Skeletal muscle tissue (tissue), 4 donors: Measurements from ENCODE around the gene DNA2. TPM values are rescaled to one million over a fixed set of nuclear protein-coding genes. Genes with fewer than 3 reads are reported as not detected.

ENCODE experiments used
- H3K27ac ChIP-seq: one replicate; pipeline ENCODE4 v1.7.0; 2013; ENCODE audit warnings: mild to moderate bottlenecking, low read depth, low read length, inconsistent platforms
- H3K27me3 ChIP-seq, 3 donors: one replicate each; pipeline ENCODE4 v1.7.0; 2013; ENCODE audit warnings: low read length in 3 of 3; ENCODE audit not compliant: control insufficient read depth in 3 of 3, insufficient read depth in 3 of 3
- H3K36me3 ChIP-seq, 3 donors: one replicate each; pipeline ENCODE4 v1.7.0; 2013; ENCODE audit warnings: low read length in 3 of 3; ENCODE audit not compliant: control insufficient read depth in 3 of 3, insufficient read depth in 3 of 3
- H3K4me1 ChIP-seq, 3 donors: one replicate each; pipeline ENCODE4 v1.7.0; 2013; ENCODE audit warnings: low read length in 3 of 3, mild to moderate bottlenecking in 3 of 3; ENCODE audit not compliant: control insufficient read depth in 3 of 3, insufficient read depth in 3 of 3
- H3K4me3 ChIP-seq, 3 donors: one replicate each; pipeline ENCODE4 v1.7.0; 2013; ENCODE audit warnings: low read length in 3 of 3
- H3K9ac ChIP-seq, 3 donors: one replicate each; pipeline ENCODE4 v1.7.0; 2013; ENCODE audit warnings: low read length in 3 of 3, mild to moderate bottlenecking in 3 of 3, moderate library complexity in 2 of 3, low read depth in 1 of 3
- H3K9me3 ChIP-seq, 3 donors: one replicate each; pipeline ENCODE4 v1.7.0; 2013; ENCODE audit warnings: low read length in 3 of 3; ENCODE audit not compliant: control insufficient read depth in 3 of 3
- total RNA-seq: library from RNA; depleted of rRNA; stranded (reverse); fragments of >200 nt; gene quantifications from one replicate; pipeline ENCODE4 v1.2.3, GENCODE V29; 2014
- donor health status: Osteomylitis.

The DNA2 gene
- total RNA-seq, 1 donor from 2014 or later = 16.7 TPM

DNA sequence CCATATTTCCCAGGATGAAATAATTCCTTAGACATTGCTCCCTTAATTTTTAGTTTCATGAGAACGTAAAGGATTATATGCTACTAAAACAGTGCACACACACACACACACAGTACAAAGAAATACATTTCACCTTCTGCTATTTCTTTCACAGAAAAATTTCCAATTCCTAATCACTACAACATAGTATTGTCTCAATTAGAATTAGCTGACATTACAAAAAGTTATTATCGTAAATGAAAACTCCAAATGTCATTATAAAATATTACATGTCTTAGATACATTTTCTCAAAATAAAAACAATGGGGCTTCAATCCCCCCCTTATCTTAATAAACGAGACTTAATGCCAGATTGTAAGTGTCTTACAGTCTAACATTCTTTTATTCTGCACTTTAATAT is 52.4 kb downstream of the DNA2 start:
- no peak overlapping the region for H3K27ac ChIP-seq
- H3K9ac ChIP-seq = no peak overlapping the region
- H3K4me3 ChIP-seq = no peak overlapping the region
- H3K9me3 ChIP-seq = no peaks in the 10 kb centered on the region
- H3K36me3 ChIP-seq = peaks cover 0 to 2% (median 0%) of the 10 kb centered on the region in 3 donors
- H3K27me3 ChIP-seq = no peaks in the 10 kb centered on the region
- no peaks in the 10 kb centered on the region for H3K4me1 ChIP-seq

DNA sequence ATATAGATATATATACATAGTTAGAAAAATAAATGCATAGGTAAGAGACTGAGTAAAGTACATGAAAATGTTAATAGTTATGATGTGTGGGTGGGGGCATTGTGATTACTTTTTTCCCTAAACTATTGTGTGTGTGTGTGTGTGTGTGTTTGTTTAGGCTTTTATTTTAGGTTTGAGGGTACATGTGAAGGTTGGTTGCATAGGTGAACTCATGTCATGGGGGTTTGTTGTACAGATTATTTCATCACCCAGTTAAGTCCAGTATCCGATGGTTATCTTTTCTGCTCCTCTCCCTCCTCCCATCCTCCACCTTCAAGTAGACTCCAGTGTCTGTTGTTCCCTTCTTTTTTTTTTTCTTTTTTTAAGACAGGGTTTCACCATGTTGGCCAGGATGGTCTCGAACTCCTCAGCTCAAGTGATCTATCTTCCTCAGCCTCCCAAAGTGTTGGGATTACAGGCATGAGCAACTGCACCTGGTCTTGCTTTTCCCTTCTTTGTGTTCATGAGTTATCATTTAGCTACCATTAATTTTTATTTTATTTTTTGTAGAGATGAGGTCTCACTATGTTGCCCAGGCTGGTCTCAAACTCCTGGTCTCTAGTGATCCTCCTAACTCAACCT is 62.8 kb downstream of the DNA2 start:
- Histone ChIP-seq H3K36me3 (no peaks in the 10 kb centered on the region), H3K27me3 (no peaks in the 10 kb centered on the region), H3K4me1 (peaks cover 4 to 14% (median 7%) of the 10 kb centered on the region in 3 donors), H3K27ac (no peak overlapping the region), H3K9ac (no peak overlapping the region), H3K4me3 (no peak overlapping the region), H3K9me3 (no peaks in the 10 kb centered on the region)

GRCh38 chr10:68406815-68407548 is 64.8 kb downstream of the DNA2 start, which contains the start of gene RUFY2:
Gene RUFY2, minus strand, starts transcription at chr10:68407277. Its CDS starts 88 bp downstream, at chr10:68407189.
- no peaks in the 10 kb centered on the region for H3K27me3 ChIP-seq
- H3K4me1 ChIP-seq = peaks cover 4 to 14% (median 7%) of the 10 kb centered on the region in 3 donors
- H3K27ac ChIP-seq = peak within 1 kb of the TSS; percentile 88
- peak within 1 kb of the TSS; percentile 90 to 93 (median 91) for H3K9ac ChIP-seq
- no peaks in the 10 kb centered on the region for H3K36me3 ChIP-seq
- H3K9me3 ChIP-seq = no peaks in the 10 kb centered on the region
- peak within 1 kb of the TSS; percentile 87 to 96 (median 94) for H3K4me3 ChIP-seq

GRCh38 chr10:68406111-68406814 is 65.5 kb downstream of the DNA2 start:
- H3K4me1 ChIP-seq = peaks cover 4 to 14% (median 7%) of the 10 kb centered on the region in 3 donors
- no peaks in the 10 kb centered on the region for H3K27me3 ChIP-seq
- peak overlapping the region; percentile 88 to 93 (median 90) for H3K9ac ChIP-seq
- peaks cover 0 to 2% (median 0%) of the 10 kb centered on the region in 3 donors for H3K36me3 ChIP-seq
- peak overlapping the region; percentile 87 to 96 (median 94) for H3K4me3 ChIP-seq
- H3K27ac ChIP-seq = peak overlapping the region; percentile 88
- H3K9me3 ChIP-seq = no peaks in the 10 kb centered on the region

DNA sequence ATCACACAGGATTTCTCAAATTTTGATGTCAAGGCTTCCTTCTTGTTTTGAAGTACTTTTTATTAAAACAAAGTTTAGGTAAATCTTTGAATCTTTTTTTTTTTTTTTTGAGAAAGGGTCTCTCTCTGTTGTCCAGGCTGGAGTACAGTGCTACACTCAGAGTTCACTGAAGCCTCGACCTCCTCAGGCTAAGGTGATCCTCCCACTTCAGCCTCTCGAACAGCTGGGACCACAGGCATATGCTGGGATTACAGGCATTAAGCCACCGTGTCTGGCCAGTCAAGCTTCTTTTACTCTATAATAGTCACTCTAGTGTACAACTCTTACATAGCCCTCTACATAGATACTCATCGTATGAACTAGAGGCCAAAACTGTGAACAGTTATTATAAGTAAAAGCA is 68.1 kb downstream of the DNA2 start:
- H3K36me3 ChIP-seq = peaks cover 0 to 3% (median 2%) of the 10 kb centered on the region in 3 donors
- H3K9ac ChIP-seq = no peak overlapping the region
- H3K4me3 ChIP-seq = no peak overlapping the region
- H3K27ac ChIP-seq = no peak overlapping the region
- no peaks in the 10 kb centered on the region for H3K27me3 ChIP-seq
- H3K4me1 ChIP-seq = peaks cover 4 to 14% (median 7%) of the 10 kb centered on the region in 3 donors
- H3K9me3 ChIP-seq = no peaks in the 10 kb centered on the region

- Histone ChIP-seq H3K4me1 (peaks cover 4 to 14% (median 7%) of the 10 kb centered on the region in 3 donors), H3K36me3 (peaks cover 0 to 3% (median 2%) of the 10 kb centered on the region in 3 donors), H3K9me3 (no peaks in the 10 kb centered on the region), H3K27me3 (no peaks in the 10 kb centered on the region), H3K27ac (no peak overlapping the region), H3K4me3 (no peak overlapping the region), H3K9ac (no peak overlapping the region)
Observed at GRCh38 chr10:68402276-68402675, 69.5 kb downstream of the DNA2 start.

DNA sequence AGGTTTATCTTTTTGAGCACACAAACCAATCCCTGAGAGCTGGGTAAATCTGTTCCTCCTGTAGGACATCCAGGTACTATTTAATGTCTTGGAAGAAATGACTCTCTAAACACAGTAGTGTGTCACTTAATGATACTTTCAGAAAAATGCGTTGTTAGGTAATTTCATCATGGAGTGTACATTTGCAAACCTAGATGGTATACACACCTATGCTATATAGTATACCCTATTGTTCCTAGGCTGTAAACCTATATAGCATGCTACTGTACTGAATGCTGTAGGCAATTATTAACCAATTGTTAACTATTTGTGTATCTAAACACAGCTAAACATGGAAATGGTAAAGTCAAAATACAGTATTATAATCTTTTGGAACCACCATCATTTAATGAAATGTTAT is 74.8 kb downstream of the DNA2 start:
- no peaks in the 10 kb centered on the region for H3K27me3 ChIP-seq
- H3K9ac ChIP-seq = no peak overlapping the region
- H3K4me3 ChIP-seq = no peak overlapping the region
- H3K36me3 ChIP-seq = peaks cover 0 to 14% (median 10%) of the 10 kb centered on the region in 3 donors
- H3K27ac ChIP-seq = no peak overlapping the region
- no peaks in the 10 kb centered on the region for H3K4me1 ChIP-seq
- no peaks in the 10 kb centered on the region for H3K9me3 ChIP-seq

- Histone ChIP-seq H3K4me3 (no peak overlapping the region), H3K27ac (no peak overlapping the region), H3K9ac (no peak overlapping the region), H3K36me3 (peaks cover 11 to 42% (median 41%) of the 10 kb centered on the region in 3 donors), H3K9me3 (no peaks in the 10 kb centered on the region), H3K27me3 (no peaks in the 10 kb centered on the region), H3K4me1 (no peaks in the 10 kb centered on the region)
Observed at GRCh38 chr10:68385740-68386139, 86.0 kb downstream of the DNA2 start.

DNA sequence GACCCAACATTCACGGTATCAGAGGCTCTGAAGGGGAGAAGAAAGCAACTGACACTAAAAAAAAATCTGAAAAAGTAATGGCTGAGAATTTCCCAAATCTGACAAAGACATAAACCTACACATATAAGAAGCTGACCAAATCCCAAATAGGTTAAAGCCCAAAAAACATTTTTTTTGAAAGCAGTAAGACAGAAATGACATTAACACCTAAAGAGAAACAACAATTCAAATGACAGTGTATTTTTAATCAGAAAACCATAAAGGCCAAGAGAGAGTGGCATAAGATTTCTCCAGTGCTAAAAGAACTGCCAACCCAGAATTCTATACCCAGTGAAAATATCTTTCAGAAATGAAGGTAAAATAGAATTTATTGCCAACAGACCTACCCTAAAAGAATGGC is 100.2 kb downstream of the DNA2 start:
- Histone ChIP-seq H3K27ac (no peak overlapping the region), H3K4me3 (no peak overlapping the region), H3K27me3 (no peaks in the 10 kb centered on the region), H3K4me1 (no peaks in the 10 kb centered on the region), H3K9me3 (no peaks in the 10 kb centered on the region), H3K36me3 (peaks cover 16 to 35% (median 22%) of the 10 kb centered on the region in 3 donors), H3K9ac (no peak overlapping the region)
